HG03095 (cell line): ENCODE measurements around the gene DNMT3L.

Source experiments
- ATAC-seq: cut with Tn5 transposase; IDR thresholded peaks from one replicate; pipeline ENCODE4 v1.9.1; 2021; ENCODE audit warnings: moderate library complexity; ENCODE audit not compliant: unreplicated experiment

The DNMT3L gene

DNA sequence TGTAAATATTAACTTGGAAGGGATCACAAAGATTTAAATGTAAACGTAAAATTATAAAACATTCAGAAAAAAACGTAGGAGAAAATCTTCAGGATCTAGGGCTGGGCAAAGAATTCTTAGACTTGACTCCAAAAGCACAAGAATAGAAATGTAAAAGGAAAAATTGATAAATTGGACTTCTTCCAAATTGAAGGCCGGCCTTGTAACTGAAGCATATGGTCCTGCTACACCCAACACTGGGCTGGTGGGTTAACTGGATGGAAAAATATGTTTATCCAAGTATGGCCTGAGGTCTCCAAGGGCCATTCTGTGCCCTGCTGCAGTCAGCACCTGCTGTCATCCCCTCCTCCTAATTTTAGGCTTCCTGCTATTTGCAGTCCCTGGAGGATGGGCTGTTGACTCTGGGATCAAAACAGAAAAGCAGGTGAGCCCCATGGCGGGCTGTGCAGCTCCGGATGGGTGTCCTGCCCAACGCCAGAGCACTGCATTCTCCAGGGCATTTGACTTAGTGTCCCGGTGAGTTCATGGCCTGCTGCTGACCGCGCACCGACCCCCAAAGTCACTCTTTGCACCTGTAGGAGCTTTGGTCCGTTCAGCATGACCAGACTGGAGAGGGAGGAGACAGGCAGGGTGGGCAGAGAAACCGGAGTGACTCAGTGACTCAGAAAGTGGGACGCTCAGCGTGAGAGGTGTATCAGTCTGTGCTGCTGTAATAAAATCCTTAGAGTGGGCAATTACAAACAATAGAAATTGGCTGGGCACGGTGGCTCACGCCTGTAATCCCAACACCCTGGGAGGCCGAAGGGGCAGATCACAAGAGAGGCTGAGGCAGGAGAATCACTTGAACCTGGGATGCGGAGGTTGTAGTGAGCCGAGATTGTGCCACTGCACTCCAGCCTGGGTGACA, 17.9 kb upstream of the DNMT3L start:
- no peak for ATAC-seq

DNA sequence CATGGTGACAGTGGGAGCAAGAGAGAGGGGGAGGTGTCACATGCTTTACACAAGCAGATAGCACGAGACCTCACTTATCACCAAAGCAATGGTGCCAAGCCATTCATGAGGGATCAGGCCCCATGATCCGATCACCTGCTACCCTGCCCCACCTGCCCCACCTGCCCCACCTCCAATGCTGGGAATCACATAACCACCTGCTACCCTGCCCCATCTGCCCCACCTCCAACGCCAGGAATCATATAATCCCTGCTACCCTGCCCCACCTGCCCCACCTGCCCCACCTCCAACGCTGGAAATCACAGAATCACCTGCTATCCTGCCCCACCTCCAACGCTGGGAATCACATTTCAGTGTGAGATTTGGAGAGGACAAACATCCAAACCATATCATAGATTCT, 13.3 kb upstream of the DNMT3L start:
- ATAC-seq, result no peak

DNA sequence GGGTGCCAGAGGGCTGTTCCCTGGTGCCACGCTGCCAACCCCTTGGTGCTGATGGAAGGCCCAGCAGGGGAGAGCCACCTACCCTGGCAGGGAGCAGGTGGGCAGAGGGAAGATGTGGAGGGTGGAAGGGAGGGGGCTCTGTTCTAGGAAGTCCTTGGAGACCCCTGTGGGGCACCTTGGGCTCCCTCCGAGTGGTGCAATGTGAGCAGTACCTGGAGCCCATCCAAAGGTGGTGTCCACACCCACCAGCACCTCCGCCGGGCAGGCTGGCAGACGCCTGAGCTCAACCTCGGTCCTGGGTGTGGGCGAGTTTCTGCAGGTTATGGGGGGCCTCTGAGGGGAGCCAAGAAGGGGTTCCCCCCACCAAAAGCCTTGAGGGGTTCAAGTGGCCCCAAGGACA, 11.3 kb upstream of the DNMT3L start:
- ATAC-seq, result no peak

DNA sequence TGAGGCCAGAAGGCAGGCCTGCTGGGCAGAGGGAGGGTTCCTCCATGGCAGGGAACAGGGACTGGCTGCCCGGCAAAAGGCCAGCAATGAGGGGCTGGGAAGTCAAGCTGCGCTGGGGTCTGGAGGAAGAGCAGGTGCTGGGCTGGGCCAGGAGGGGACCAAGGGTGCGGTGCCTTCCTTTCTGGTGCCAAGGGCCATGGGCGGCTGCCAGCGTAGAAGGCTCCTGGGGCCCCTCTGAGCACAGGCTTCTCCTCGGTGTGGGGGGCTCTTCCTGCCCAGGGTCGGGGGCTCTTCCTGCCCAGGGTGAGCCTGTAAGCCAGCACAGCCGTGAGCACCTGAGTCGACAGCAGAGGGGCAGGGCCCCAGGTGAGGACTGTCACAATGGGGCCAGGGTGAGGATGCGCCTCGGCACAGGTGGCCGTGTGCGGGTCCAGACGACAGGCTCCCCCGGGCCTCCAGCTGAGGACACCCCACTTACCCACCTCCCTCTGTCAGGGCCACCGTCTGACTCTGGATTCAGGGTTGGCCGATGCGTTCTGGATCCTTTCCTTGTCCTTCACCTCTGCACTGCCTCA, 10.7 kb upstream of the DNMT3L start:
- ATAC-seq, result no peak

DNA sequence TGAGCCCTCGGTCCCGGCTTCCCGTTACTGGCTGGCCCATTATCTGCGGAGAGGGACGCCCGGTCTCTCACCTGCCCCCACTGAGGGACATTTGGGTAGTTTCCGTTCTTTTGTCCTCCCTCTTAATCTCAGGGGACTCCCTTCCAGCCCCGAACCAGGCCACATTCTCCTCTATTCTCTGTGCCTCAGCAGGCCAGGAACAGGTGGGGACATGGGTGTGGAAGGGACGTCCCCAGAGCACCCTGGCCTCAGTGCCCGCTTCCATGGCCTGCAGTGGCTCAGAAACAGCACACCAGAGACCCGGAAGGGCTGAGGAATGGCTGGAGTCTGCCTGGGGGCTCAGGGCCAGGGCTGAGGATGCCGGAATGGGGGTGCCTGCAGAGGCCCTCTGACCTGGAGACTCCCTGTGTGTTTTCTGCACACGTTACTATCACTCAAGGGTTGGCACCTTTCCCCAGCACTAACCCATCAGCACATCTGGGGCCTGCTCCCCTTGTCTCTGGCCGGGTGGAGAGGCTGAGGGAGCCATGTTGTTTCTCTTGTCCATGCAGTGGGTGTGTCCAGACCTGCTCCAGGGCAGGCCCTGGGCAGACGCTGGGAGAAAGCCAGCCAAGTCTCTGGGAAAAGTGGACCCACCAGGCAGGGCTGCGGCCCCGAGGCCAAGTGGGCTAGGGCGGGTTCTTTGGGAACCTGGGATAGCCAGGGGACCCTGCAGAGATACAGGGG, 10.0 kb upstream of the DNMT3L start:
- ATAC-seq, result no peak

DNA sequence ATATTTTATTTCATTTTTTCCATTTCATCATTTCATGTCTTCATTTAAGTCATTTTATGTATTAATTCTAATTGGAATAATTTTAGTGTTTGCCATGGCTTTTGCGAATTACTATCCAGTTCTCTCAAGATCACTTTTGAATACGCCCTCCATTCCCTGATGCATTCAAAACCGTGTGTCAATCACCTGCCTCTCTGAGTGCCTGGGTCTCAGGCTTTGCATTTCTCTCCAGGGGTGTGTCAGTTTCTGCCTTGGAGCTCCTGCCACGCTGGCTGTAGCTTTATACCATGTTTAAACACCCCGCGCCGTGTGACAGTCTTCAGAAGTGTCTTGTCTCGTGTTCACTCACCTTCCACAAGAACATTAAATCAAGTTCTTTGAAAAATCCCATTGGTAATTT, 7.4 kb upstream of the DNMT3L start:
- ATAC-seq, result no peak

DNA sequence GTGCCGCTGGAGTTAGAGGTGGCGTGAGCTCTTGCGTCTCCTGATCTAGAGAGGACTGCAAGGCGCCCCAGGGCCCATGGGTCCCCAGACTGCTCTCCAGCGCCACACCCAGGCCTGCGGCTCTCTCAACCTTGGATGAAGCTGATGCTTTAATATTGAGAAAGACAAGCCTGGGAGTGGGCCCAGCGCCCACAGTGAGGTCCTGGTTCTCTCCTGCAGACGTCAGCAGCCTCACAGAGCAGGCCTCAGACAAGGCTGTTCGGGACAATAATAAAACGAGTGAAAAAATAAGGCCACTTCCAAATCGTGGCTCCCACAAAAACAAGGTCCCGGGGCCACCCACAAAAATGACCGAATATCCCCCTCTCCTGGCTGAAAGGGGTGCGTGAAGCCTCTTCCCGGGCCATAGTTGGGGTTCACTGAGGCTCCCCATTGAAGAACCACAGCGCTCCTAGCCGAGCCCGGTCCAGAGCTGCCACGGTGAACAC, 6.0 kb upstream of the DNMT3L start:
- no peak for ATAC-seq

DNA sequence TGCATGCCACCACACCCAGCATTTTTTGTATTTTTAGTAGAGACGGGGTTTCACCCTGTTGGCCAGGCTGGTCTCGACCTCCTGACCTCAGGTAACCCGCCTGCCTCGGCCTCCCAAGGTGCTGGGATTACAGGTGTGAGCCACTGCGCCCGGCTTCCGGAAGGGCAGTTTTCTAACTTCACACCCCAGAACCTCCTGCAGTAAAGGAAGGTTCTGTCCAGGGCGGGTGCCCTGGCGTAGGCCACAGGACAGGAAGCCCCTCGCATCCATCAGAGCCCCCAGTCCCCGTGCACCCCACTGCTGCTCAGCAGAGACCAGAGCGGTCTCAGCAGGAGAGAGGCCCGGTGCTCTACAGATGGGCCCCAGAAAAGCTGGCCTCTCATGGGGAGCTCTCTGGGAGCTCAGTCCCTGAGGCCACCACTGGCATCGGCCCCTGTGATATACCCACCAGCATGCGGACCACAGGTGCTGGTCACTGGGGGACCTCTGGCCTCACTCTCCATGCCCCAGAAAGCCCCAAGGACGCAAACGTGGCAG, 4.1 kb upstream of the DNMT3L start:
- no peak for ATAC-seq

DNA sequence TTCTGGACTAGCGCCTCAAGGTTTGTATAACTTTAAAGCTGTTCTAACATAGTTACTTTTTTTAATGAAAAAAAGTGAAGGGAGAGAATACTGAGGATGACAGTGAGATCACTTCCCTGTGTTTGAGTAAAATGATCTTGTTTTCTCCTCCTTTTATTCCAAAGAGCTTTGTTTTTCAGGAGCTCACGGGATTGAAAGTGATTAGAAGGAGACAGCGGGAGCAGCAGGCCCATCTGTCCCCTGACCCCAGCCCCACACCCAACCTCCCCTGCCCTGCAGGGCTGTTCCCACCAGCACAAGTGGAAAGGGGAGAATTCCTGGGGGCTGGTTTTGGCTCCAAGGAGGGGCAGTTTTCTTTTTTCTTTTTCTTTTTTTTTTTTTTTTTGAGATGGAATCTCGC, 2.1 kb upstream of the DNMT3L start:
- no peak for ATAC-seq

DNA sequence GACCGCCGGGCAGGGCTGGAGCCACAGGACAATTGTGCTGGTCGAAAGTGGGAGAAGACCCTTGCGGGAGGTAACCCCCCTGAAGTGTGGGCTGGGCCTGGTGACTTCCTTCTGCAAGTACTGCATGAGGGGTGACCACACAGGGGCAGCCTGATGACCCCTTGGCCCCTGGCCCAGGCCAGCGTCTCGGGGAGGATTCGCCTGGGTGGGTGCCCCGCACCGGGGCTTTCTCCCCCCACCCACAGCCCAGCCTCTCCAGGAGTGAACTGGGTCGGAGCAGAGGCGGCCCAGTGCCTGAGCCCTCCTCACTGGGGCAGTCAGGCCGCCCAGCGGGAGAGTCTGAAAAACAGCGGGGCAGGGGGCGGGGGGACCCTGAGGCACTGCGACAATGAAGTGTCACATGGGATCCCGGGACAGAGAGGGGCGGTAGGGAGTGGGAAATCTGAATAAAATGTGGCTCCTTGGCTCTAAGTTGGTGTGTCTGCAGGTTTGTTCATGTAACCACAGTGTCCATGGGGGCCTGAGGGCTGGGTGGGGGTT, 1.6 kb upstream of the DNMT3L start:
- no peak for ATAC-seq

DNA sequence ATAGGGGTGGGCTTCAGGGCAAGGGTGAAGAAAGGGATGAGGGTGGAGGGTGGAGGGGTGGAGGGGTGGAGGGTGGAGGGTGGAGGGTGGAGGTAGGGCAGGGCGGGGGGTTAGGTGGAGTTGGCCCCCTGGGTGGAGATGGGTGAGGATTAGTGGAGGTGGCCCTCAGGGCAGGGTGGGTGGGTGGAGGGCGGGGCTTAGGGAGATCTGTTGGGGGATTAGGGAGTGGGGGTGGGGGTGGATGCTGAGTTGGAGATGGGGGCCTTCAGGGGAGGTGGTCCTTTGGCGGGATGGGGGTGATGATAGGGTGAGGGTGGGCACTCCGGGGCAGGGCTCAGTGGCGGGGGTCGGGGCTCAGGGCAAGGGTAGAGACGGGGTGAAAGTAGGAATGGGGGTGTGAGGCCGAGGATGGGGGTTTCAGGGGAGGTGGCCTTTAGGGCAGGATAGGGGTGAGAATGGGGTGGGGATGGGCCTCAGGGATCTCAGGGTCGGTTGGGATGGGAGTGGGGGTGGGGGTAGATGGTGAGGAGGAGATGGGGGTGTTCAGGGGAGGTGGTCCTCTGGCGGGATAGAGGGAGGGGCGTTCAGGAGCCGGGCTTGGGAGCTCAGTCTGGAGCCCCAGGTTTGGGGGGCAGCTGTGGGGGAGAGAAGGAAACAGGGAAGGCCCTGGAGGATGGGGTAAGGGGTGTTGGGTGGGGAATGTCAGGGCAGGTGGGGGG, 800 bp upstream of the DNMT3L start:
- ATAC-seq, result no peak

DNA sequence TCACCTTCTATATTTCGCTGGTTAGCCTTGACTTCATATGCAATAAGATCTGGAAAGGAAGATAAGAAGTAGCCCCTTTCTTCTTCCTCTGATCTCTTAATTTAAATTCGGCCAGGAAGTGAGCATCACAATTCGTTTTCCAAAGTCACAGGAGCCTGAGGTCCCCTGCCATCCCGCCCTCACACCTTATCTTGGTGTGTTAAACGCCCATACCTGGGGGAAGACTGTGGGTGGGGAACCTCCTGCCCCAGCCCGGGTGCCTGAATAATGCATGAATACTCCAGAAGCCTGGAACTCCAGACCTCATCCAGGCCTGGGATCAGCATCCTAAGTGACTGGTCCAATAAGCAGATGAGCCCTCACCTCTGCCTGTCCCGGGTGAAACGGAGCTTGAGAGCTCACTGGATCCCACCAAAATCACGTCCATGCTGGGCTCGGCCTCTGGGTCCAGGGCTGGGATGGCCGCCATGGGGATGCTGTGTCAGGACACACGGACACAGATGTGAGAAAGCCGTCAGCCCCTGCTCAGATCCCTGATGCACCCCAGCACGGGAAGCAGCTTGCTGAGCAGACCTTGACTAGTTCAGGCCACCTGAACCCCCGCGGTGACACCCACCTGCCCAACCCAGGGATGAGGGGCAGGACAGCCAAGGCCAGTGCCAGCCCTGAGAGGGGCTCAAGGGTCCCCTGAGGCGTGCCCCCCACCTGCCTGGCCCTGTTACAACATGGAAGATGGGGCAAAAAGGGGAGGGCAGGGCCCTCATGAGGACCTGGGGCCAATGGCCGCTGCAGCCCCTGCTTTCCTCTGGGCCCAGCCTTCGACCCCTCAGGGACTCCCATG, 686 bp downstream of the DNMT3L start:
- ATAC-seq, result no peak

DNA sequence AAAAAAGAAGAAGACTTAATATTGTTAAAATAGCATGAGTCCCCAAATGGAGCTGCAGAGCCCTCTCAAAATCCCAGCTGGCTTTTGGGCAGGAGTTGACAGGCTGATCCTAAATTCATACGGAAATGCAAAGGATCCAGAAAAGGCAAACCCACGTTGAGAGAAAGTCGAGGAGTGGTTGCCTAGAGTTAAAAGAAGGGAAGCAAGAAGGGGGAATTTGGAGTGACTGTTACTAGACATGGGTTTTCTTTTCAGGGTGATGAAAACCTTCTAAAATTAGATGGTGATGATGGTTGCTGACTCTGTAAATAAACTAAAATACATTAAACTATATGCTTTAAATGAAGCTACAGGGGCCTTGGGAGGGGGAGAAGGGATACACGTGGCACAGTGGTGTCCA, 1.6 kb downstream of the DNMT3L start:
- no peak for ATAC-seq

DNA sequence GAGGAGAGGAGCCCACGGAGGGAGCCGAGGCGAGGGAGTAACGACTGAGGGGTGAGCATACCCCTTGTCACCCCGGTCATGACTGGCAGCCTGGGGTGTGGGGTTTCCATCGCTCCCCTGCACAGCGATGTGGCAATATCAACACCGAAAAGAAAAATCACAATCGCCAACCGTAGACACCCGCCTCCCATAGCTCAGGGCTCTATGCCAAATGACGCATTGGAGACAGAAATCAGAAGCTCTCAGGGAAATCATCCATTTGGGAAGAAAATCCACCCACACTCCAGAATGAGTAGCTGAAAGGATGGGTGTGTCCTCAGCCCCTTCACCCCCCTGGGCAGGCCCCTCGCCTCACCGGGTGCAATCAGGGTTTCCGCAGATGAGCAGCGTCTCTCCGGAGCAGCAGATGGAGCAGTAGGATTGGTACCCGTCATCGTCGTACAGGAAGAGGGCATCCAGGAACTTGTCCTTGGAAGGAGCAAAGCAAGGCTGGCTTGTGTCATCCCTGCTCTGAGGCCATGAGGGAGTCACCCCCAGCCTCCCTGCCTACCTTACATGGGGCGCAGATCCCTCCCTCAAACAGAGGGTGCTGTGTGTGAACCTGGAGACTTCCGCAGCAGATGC, 2.5 kb downstream of the DNMT3L start:
- no peak for ATAC-seq

DNA sequence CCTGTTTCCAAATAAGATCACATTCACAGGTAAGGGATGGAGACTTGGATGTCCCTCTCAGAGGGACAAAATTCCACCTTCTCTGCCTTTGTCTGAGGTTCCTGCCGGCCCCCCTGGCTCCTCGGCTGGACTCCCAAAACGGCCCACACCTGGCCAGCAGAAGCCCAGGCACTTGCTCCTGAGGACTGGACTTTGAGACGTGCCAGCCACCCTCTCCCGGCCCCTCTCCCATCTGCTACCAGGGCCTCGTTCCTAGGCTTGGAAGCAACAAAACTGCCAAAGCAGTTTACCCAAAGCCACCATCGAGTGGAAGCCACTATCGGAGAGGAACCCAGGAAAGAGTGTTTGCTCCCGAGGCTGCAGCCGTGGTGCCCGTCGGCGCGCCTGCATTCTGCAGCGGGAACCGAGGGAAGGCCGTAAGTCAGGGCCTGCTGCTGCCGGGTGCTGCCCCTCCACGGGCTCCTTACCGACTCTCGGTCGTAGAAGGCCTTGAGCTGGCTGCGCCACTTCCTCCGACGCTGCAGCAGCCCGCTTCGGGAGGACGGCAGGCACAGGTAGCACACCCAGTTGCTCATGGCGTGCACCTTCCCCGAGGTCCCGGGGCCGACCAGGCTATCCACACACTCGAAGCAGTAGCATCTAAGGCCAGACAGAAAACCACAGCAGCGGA, 3.5 kb downstream of the DNMT3L start:
- ATAC-seq, result no peak

DNA sequence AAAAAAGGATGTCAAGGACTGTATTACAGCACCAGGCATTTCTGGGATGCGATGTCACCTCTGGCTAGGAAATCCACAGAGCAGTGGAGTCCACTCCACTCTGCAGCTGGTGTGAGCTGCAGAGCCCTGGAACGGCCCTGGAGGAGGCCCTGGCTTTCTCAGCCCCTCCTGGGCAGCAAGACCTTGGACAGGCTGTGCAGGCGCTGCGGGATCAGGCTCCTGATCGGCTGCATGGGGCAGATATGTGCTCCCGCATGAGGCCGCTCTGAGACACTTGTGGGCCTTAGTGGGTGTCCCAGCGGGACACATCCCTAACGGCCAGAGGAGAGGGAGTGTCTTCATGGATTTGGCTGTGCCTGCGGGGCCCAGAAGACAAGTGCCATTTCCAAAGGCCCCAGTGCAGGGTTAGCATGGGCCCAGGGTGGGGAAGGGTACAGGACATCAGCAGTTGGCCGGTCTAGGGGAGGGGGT, 6.2 kb downstream of the DNMT3L start:
- ATAC-seq, result no peak

DNA sequence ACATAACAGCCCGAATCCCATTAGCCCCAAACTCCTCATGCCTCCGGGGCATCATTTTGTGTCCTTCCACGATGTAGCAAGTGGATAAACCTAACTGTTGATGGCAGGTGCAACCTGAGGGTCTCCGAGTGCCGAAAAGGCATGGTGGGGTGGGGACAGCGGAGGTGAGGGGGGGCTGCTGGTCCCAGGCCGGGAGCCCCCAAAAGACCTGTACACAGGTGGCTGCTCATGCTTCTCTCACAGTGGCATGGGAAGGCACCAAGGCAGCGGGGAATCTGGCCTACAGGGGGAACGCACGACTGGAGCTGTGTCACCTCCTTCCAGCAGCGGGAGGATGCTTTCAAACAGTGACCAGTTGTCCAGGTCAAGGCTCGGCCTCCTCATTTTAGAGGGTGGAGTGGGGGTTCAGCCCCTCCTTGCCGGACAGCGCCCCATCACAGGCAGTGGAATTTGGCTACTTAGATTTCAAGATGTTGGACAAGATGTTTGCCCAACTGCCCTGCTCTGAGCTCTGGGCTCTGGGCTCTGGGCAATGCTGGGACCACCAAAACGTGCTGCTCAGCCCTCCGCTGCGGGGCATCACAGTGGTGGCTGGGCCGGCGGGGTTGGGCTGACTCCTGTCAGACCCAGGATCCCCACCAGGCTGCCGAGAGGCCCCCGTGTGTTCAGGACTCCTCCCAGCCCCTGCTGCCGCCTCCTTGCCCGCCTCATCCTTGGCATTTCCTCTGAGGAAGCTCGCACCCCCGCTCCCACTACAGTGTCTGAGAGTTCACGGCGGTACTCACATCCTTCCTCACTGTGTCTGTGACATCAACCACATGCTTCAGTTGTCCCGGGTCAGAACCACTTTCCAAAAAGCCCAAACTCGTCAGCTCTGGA, 7.6 kb downstream of the DNMT3L start:
- no peak for ATAC-seq
